ENCODE measurements around the gene DZIP3. TPM values are rescaled to one million over a fixed set of nuclear protein-coding genes. Genes with fewer than 3 reads are reported as not detected.

Gene DZIP3
- total RNA-seq, 1 donor from 2014 or later, result 8.5 TPM

GRCh38 chr3:108718454-108718853 lies 128.9 kb downstream of the DZIP3 start:
- Mint-ChIP-seq H3K9me3 (ENCODE audit: low read depth) (no peaks in the 10 kb centered on the region), H3K36me3 (ENCODE audit: low read depth) (no peaks in the 10 kb centered on the region), H3K4me3 (ENCODE audit: unreplicated experiment) (no peak overlapping the region), H3K27ac (ENCODE audit: unreplicated experiment) (no peak overlapping the region), H3K4me1 (ENCODE audit: low read depth) (no peaks in the 10 kb centered on the region), H3K27me3 (ENCODE audit: low read depth) (peaks cover 9% of the 10 kb centered on the region)
- no peak for DNase-seq (ENCODE audit: low spot score)
- TF ChIP-seq CTCF (IDR thresholded peaks at IDR 0.05), result no peak

- no peaks in the 10 kb centered on the region for H3K36me3 Mint-ChIP-seq (ENCODE audit: low read depth)
- H3K27ac Mint-ChIP-seq (ENCODE audit: unreplicated experiment), result no peak overlapping the region
- no peak overlapping the region for H3K4me3 Mint-ChIP-seq (ENCODE audit: unreplicated experiment)
- no peaks in the 10 kb centered on the region for H3K4me1 Mint-ChIP-seq (ENCODE audit: low read depth)
- no peak for TF ChIP-seq CTCF (IDR thresholded peaks at IDR 0.05)
- peaks cover 8% of the 10 kb centered on the region for H3K27me3 Mint-ChIP-seq (ENCODE audit: low read depth)
- no peaks in the 10 kb centered on the region for H3K9me3 Mint-ChIP-seq (ENCODE audit: low read depth)
- DNase-seq (ENCODE audit: low spot score), result no peak
Measured at GRCh38 chr3:108719178-108719806, 129.8 kb downstream of the DZIP3 start.

GRCh38 chr3:108722724-108723123 lies 133.2 kb downstream of the DZIP3 start:
- H3K27me3 Mint-ChIP-seq (ENCODE audit: low read depth), result peaks cover 4% of the 10 kb centered on the region
- DNase-seq (ENCODE audit: low spot score), result no peak
- no peaks in the 10 kb centered on the region for H3K36me3 Mint-ChIP-seq (ENCODE audit: low read depth)
- H3K27ac Mint-ChIP-seq (ENCODE audit: unreplicated experiment), result no peak overlapping the region
- TF ChIP-seq CTCF (IDR thresholded peaks at IDR 0.05), result no peak
- H3K4me1 Mint-ChIP-seq (ENCODE audit: low read depth), result no peaks in the 10 kb centered on the region
- no peaks in the 10 kb centered on the region for H3K9me3 Mint-ChIP-seq (ENCODE audit: low read depth)
- H3K4me3 Mint-ChIP-seq (ENCODE audit: unreplicated experiment), result no peak overlapping the region

GRCh38 chr3:108724101-108724500 lies 134.6 kb downstream of the DZIP3 start:
- TF ChIP-seq CTCF (IDR thresholded peaks at IDR 0.05), result no peak
- no peak for DNase-seq (ENCODE audit: low spot score)
- Mint-ChIP-seq H3K36me3 (ENCODE audit: low read depth) (no peaks in the 10 kb centered on the region), H3K4me3 (ENCODE audit: unreplicated experiment) (no peak overlapping the region), H3K9me3 (ENCODE audit: low read depth) (no peaks in the 10 kb centered on the region), H3K4me1 (ENCODE audit: low read depth) (no peaks in the 10 kb centered on the region), H3K27ac (ENCODE audit: unreplicated experiment) (no peak overlapping the region), H3K27me3 (ENCODE audit: low read depth) (peaks cover under 1% of the 10 kb centered on the region)

- no peaks in the 10 kb centered on the region for H3K9me3 Mint-ChIP-seq (ENCODE audit: low read depth)
- DNase-seq (ENCODE audit: low spot score), result no peak
- H3K4me1 Mint-ChIP-seq (ENCODE audit: low read depth), result no peaks in the 10 kb centered on the region
- peaks cover 8% of the 10 kb centered on the region for H3K27me3 Mint-ChIP-seq (ENCODE audit: low read depth)
- TF ChIP-seq CTCF (IDR thresholded peaks at IDR 0.05), result no peak
- no peaks in the 10 kb centered on the region for H3K36me3 Mint-ChIP-seq (ENCODE audit: low read depth)
- no peak overlapping the region for H3K27ac Mint-ChIP-seq (ENCODE audit: unreplicated experiment)
- no peak overlapping the region for H3K4me3 Mint-ChIP-seq (ENCODE audit: unreplicated experiment)
Measured at GRCh38 chr3:108728105-108728504, 138.6 kb downstream of the DZIP3 start.
